GM19372 (cell line): Measurements from ENCODE around the gene DDX51.
A peak's percentile ranks its signal among the peaks of the same experiment; 100 is the strongest.

Source experiments
- ATAC-seq: cut with Tn5 transposase; IDR thresholded peaks from one replicate; pipeline ENCODE4 v1.9.1; 2021; ENCODE audit warnings: mild to moderate bottlenecking, low read depth, moderate library complexity; ENCODE audit not compliant: unreplicated experiment

DDX51 gene, protein sequence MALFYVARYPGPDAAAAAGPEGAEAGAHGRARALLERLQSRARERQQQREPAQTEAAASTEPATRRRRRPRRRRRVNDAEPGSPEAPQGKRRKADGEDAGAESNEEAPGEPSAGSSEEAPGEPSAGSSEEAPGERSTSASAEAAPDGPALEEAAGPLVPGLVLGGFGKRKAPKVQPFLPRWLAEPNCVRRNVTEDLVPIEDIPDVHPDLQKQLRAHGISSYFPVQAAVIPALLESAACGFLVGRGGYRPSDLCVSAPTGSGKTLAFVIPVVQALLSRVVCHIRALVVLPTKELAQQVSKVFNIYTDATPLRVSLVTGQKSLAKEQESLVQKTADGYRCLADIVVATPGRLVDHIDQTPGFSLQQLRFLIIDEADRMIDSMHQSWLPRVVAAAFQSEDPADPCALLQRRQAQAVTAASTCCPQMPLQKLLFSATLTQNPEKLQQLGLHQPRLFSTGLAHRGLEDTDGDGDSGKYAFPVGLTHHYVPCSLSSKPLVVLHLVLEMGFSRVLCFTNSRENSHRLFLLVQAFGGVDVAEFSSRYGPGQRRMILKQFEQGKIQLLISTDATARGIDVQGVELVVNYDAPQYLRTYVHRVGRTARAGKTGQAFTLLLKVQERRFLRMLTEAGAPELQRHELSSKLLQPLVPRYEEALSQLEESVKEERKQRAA

DNA sequence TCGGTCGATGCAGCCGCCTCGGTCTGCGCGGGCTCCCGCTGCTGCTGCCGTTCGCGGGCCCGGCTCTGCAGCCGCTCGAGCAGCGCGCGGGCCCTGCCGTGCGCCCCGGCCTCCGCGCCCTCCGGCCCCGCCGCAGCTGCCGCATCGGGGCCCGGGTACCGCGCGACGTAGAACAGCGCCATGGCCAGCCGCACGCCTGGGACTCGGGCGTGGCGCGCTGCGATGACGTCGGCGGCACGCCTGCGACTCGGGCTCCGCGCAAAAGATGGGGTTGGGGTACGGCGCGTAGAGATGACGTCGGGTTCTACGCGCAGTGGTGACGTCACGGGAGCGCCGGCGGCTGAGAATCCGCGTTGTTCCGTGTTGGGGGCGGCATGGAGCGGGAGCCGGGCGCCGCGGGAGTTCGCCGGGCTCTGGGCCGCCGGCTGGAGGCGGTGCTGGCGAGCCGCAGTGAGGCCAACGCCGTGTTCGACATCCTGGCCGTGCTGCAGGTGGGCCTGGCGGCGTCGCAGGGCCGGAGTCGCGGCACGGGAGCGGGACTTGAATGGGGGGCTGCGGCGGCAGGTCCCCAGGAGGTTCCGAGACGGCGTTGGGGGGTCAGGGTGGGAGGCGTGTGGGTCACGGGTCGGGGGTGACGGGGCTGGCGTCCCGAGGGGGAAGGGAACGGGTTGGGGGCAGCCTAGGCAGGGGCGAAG, at the start of gene DDX51, which contains the start of gene NOC4L:
TSS of gene DDX51 (minus strand) at position 205 of the 695 bp plus-strand sequence. CDS start at position 182, 23 bp downstream.
TSS of gene NOC4L (plus strand) at position 343 of the 695 bp plus-strand sequence. CDS start at position 375, 32 bp downstream.
- peak; percentile 89 for ATAC-seq

DNA sequence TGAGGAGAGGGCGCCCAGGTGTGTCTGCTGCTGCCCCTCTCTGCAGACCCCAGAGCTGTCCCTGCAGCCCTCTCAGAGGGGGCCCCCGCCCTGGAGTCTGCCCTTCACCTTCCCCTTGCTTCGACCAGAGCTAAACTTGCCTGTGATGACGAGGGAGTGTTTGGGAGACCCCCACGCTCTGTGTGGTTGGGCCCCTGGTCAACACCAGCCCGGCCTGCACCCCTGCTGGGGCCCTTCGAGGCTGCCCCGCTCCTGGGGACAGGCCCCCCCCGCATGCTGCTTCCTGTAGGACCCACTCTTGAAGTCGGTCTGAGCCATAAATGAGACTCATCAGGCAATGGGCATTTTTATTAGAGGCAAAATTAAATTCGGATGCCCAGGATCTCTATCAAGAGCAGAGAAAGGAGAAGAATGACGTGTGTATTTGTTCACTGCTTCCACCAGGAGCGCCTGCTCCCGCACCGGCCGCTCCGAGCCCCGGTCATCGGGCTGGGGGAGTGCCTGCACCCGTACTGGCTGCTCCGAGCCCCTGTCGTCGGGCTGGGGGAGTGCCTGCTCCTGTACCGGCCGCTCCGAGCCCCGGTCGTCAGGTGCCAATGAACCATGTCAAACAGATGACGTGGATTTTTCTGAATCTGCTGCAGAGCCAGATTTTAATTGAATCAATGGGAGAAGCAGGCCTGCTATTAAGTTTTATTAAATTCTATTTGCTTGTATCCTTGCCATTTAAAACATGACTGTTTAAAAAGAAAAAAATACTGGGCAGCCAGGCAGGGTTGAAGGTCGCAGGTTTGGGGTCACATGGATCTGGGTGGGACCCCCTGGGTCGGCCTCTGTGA, 47.8 kb upstream of the DDX51 start:
- ATAC-seq: no peak

DNA sequence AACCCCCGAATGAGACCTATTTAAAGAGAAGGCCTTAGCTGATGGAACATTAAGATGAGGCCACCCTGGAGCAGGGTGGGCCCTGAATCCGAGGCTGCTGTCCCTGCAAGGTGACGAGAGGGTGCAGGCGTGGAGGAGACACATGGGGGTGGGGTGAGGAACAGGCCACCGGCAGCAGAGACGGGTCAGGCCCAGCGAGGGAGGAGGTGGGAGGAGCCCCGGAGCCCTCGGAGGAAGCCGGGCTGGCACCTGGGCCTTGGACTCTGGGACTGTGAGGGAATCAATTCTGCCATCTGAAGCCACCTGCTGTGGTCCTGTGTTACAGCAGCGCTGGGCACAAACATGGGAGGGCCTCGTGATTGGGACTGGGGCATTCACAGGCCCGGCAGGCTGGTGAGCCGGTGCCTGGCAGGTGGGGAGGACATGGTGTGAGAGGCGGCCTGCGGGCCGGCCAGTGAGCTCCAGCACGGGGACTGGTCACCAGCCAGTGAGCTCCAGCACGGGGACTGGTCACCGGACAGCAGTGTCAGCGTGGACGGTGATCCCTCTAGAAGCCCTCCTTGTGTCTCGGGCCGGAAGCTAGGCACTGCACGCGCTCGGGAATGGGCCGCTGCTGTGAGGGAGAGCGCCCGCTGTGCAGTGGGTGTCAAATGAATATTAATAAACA, 46.8 kb upstream of the DDX51 start:
- no peak for ATAC-seq

DNA sequence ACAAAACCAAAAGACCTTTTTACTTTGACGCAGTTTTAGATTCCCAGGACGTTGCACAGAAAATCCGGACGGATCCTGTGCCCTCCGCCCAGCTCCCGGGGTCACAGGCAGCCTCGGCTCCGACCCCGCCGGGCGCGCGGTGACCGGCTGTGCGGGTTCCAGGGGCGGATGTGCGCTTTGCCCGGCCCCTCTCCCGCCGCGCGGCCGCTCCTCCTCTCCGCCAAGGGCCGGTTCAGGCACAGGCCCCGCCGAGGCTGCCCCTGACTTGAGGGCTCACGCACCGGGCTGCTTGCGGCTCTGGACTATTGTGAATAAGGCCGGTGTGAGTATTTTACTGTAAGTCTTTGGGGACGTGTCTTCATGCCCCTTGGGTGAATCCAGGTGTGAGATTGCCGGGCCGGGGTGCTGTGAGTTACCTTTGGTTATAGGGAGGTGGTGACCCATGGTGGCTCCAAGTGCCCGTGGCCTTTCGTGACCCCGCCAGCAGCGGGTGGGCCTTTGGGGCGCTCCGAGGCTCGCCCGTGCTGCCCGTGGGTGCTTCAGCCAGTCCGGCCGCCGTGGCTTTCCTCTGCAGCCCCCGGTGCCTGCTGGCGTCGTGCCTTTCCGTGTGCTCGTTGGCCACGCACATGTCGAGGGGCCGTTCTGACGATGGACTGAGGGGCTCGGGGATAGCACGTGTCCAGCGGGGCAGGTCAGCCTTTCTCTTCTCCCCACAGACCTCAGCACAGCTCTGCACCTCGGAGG, 46.1 kb upstream of the DDX51 start:
- peak; percentile 16 for ATAC-seq

DNA sequence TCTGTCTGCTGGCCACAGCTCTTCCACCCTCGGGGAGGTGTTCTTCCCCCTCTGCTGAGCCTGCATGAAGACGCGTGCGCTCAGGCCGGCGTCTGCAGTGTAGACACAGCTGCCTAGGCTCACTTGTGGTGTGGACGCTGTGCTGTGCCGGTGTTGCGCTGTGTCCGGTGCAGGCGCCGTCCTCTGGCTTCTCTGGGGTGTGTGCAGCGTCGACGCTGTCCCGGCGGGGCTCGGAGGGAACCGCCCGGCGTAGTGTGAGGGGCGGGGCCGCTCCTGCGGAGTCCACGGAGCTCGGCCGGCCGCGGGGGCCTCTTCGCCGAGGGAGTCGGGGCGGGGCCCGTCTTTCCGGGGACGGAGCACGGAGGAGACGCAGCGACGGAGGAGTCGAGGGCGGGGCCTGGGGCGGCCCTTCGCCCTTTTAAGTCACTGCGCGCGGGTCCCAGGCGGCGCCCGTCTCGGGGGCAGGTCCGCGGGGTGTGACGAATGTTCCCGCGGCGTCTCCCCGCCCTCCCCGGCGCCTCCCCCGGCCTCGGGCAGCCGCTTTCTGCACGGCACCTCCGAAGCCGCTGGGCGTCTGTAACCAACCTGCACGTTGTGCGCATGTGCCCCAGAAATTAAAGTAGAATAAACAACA, 45.4 kb upstream of the DDX51 start:
- peak; percentile 96 for ATAC-seq

DNA sequence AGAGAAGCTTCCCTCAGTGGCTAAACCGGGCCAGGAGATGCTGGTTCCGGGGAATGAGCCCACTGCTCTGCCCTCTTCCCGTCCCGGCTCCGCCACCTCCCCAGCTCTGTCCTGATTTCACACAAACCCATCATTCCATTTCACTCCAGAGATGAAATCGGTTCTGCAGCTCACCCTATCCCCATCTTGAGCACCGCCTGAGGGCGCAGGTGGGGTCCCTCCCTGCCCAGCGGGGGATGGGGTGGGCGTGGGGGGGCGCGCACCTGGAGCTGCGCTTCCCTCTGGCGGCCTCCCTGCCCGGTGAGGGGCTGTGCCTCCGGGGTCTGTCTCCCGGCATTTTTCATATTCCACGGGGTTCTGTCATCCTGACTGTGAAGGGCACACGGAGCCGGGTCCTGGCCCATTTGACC, 44.8 kb upstream of the DDX51 start:
- ATAC-seq: no peak

DNA sequence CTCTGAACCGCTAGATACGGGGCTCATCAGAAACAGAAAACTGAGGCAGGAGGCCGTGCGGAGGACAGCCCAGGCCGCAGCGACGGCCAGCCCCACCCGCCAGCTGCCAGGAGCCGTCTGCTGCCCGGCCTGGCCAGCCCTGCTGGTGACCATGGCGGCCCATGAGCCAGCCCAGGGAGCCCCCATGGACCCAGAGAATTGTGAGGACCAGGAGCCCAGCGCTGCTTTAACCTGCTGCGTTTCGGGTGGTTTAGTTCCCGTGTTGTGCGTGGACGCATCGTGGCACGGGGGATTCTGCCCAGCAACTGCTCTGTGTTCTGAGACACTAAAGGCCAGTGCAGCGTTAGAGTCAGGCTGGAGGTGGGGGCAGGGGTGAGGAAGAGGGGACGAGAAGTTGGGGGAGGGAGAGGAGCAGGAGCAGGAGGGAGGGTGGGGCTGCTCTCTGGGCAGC, 44.4 kb upstream of the DDX51 start:
- ATAC-seq: no peak

DNA sequence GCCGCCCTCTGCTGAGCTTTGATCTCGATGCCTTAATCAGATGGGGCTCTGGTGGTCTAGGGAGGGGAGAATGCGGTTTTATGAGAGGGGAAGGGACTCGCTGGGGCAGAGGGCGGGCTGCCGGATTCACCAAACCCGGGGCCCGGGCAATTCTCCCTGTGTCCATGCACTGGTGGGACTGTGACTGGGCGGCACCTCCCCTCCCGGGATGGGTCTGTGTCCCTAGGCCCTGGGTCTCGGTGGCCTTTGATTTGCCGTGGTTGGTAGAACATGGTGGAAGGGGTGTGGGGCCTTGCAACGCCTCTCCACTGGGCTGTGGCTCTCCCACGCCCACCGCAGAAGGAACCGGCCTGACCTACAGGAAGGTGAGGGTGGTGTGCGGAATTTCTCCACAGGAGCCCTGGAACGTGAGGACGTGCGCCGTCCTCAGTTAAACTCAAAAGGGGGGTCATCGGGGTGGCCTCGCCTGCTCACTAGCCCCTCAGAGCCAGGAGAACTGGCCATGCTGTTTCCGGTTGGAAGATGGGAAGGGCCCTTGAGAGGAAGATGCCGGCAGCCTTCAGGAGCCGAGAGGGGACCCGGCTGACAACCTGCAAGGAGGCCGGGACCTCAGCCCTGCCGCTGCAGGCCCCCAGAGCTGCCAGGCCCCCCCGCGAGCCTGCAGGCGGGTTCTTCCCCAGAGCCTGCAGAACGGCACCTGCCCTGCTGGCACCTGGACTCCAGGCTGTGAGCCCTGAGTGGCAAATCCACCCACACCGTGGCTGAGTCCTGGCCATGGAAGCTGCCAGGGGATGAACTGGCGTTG, 43.7 kb upstream of the DDX51 start:
- no peak for ATAC-seq

DNA sequence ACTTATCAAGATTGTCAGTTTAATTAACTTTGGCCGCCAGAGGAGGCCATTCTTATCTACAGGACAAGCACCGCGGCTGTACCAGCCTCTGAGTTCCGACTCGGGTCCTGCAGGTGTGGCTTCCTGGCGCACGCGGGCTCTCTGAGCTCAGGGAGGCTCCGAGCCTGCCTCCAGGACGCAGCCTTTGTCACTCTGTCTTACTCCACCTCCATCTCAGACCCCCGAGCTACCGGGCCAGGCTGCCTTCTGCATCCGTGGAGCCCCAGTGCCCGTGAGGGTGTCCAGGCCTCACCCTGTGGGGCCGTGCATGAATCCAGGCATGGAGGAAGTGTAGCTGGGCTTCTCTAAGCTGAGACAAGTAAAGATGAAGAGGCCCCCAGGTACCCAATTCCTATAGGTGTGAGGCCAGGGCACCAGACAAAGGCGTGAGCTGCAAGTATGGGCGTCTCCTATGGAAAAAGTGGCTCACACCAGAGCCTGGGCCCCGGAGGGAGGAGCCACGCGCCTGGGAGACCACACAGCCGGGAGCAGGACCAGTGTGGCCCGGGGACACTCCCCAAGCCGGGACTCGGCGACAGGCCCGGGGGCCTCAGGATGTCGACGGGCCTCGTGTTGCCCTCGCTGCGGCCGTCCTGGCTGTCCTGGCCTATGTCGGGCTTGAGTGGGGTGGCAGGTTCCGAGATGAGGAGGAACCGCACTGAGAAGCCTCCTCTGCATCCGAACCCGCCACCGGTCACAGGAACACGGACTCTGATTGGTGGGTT, 42.9 kb upstream of the DDX51 start:
- ATAC-seq: no peak

DNA sequence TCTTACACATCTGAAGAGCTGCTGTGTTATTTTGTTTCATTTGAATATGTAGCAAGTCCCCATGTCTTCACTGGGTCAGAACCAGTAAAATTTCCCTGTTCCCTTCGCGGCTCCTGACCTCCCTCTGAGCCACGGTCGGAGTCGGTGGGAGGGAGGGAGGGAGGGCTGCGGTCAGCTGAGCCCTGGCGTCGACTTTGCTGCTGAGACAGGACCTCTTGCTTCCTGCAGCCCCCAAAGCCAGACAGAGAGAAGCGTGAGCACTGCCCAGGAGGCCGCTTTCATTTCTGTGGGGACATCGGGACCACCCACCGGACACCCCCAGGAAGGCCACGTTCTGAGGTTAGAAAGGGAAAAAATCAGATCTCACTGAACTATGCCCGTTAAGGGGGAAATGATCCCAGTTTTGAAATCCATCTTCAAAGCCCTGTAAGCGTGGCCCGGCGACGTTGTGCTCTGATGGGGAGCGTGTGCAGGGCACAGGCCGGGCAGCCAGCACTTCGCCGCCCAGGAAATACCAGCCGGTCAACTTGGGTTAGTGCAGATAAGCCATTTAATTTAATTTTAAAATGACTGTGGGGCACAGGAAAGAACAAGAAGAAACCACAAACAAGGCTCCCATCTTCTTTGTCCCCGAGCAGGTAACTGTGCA, 42.2 kb upstream of the DDX51 start:
- no peak for ATAC-seq

DNA sequence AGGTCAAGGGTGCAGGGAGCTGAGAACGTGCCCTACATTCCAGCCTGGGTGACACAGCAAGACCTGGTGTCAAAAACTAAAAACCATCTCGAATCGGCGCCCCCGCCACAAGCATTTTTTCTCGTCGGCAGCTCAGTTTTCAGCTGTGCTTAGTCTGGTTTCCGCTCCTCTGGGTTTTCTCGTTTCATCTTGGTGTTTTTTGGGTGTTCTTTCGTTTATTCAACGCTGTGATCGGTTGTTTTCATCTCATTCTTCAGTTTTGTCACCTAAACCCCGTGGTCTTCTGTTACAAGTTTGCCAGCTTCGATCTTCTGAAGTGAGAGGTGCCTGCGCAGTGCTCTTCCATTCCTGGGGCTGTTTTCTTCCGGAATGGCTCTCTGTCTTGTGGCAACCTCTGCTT, 41.6 kb upstream of the DDX51 start:
- ATAC-seq: no peak

DNA sequence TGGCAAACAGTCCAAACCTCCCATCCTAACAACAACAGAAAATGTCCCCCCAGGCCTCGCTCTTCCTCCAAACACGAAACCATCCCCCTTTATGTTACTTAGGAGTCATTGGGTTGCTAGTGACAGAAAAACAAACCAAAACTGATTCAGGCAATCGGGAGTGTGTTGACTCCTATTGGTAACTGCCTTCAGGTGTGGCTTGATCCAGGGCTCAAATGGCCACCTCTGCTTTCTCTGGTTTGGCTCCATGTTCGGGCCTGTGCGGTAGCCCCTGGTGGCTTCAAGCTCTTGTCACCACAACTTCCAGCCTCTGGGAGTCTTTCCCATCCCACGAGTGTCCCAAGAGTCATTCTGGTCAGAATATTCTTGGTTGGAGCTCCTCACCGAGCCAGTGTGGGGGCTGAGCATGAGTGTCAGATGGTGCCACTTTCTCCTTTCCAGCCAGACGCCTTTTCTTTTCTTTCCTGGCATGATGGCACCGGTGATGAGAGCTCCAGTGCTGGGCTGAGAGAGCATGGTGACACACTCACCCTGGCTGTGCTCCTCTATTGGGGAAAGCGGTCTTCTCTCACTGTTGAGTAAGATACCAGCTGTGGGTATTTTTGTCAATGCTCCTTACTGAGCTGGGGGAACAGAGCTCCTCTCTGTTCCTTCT, 38.7 kb upstream of the DDX51 start:
- ATAC-seq: no peak

DNA sequence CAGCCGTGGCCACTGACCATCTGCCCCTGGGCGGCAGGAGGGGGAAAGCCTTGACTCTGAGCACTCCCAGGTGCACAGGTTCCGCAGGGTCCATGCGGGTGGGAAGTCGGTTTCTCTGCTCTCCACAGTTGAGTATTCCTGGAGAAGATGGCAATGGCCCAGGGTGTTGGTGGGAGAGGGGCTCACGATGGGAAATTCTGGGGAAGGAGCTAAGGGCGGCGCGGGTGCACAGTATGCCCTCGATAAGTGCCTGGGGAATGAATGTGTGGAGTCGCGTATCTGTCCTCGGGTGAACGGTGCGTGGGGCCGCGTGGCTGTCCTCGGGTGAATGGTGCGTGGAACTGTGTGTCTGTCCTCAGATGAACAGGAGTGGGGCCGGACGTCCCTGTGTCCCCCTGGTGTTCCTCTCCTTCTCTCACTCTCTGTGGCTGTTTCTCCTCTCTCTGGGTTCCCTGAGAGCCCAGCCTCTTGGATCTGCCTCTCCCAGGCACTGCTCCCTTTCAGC, 38.1 kb upstream of the DDX51 start:
- ATAC-seq: no peak

DNA sequence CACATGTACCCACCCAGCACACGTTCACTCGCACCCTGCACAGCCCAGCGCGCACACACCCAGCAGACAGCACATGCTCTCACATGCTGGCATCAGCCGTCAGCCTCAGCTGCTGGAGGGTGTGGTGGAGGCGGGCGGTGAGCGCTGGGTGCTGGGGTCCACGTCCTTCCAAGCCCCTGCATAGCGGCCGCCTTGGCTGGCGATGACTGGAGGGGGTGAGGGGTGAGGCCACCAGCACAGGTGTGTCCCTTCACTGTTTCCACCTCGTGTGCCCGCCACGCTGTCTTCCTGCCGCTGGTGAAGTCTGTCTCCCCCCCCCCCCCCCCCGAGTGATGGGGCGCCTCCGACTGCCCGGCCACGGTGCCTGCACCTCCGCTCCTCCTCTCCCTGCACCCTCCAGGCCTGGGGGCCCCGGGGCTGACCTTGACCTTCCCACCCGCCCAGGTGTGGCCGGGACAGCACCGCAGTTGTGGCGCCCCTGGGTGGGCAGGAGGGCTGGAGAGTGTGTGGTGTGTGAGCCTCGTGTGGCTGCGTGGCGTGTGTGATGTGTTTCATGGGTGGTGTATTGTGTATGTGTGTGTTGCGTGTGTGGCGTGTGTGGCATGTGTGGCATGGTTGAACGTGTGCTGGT, 37.6 kb upstream of the DDX51 start:
- no peak for ATAC-seq
